ENCODE data around the gene SETMAR.
A peak's percentile ranks its signal among the peaks of the same experiment; 100 is the strongest.

SETMAR gene

GRCh38 chr3:4351164-4351855, 48.1 kb downstream of the SETMAR start:
- peak in 1 of 2 donors; percentile 17 for DNase-seq (ENCODE audit: low read depth in 2 of 2)

DNA sequence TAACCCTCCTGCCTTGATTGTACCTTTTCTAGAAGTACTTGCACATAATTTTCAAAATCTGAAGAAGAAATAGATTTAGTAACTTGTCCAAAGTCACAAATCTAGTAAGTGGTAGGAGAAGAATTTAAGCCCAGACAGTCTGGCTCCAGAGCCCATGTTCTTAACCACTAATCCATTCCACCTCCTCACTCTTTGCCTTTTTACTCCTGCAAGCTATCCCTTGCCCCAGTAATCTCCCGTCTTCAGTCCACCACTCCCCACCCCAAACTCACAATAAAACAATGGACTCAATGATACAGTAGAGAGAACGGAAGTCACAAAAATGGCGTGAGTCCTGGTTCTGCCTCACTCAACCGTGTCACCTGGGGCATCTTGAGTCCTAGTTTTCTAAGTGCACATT, 48.7 kb downstream of the SETMAR start:
- DNase-seq (ENCODE audit: low read depth in 2 of 2) = no peak

- DNase-seq (ENCODE audit: low read depth in 2 of 2) = no peak
These were observed 52.4 kb downstream of the SETMAR start for GRCh38 chr3:4355401-4356219.

DNA sequence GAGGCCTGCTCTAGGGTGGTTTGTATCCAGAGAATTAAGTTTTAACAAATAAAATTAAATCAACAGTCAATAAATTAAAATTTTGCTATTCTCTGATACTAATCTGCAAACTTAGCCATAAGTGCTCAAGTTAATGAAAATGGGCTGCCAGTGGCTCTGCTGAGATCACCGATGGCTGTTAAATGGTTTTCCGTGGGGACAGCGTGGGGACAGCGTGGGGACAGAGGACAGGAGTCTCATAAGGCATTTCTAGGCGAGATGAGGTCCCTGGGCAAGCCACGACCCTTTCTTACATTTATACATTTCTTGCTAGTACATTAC, 53.0 kb downstream of the SETMAR start:
- no peak for DNase-seq (ENCODE audit: low read depth in 2 of 2)

DNA sequence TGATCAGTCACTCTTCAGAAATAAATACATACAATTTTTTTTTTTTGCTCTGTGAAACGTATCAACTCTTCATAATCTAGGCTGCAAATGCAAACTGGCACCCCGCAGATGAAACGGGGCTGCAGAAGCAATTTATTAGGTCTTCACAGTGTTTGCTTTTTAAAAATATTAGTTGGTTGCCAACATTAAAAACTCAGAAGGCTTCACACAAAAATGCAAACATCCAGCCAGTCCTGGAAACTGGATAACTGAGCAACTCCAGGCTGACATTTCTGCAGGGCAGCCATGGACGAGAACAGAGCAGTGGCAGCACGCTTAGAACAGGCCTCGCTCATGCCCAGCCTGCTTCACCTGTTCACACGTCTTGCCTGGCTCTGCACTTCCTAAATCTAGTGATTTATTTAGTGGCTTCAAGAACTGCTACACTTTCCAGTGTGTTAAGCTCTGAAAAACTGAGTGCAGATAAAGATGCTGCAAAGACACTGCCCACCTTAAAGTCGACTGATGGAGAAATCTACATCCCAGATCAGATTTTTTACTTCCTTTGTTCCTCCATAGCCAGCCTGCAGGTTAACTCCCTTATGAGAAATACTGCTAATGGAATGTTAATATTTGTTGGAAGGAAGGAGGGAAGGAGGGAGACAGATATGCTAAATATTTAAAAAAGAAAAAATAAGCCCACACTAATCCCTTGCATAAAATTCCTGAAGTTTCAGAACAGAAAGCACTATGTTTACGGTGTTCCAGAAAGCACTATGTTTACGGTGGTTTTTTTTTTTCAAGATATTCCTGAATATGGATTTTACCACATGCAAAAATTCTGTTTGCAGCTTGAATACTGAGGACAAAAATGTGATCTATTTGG, 53.6 kb downstream of the SETMAR start:
- DNase-seq (ENCODE audit: low read depth in 2 of 2) = no peak

DNA sequence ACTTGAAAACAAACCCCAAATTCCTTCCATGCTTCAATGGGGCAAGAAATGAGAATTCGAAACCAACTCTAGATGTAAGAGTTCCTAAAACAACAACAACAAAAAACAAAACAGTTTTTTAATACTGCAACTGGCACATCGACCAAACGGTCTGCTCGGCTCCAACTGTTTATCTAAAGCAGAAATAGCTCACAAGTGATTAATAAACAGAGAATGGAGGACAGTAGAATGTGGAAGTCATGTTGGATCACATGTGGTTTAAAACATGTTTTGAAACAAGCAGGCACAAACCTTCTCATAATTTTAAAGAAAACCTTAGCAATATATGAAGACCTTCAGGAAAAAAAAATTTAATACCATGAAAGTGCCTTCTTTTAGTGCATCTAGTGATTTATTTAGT, 55.1 kb downstream of the SETMAR start:
- DNase-seq (ENCODE audit: low read depth in 2 of 2) = no peak

GRCh38 chr3:4359805-4360502, 56.8 kb downstream of the SETMAR start:
- no peak for DNase-seq (ENCODE audit: low read depth in 2 of 2)

DNA sequence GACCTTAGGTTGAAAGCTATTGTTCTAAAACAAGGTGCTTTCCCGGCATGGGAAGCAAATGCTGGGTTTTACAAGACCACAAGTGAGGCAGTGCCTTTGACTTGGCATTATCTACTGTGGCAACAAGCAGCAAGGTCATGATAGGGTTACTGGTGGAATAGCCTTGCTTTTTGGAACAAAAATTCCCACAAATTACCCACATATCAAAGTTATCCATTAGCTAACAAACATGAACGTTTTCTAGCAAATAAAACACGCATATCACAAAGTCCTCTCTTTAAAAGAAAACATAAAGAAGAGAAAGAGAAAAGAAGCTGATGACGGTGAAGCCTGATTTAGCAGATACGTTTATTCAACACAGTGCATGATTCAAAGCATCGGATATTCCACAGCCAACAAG, 57.6 kb downstream of the SETMAR start:
- no peak for DNase-seq (ENCODE audit: low read depth in 2 of 2)

DNA sequence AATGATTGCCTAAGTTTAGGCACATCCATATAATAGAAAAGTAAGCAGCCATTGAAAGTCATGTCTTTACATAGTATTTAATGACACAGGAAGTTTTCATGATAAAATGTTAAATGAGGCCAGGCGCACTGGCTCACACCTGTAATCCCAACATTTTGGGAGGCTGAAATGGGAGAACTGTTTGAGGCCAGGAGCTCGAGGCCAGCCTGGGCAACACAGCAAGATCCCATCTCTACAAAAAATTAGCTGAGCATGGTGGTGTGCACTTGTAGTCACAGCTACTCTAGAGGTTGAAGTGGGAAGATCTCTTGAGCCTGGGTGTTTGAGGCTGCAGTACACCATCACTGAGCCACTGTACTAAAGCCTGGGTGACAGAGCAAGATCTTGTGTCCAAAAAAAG, 59.4 kb downstream of the SETMAR start:
- DNase-seq (ENCODE audit: low read depth in 2 of 2) = no peak
